Stimulated activated memory B cell treated with anti-CD40 and anti-IgM and Interleukin-4, amounts not matched to agents 10 μg/mL and 1 μg/mL and 100 μg/mL, for 72 hours (primary cell): Measurements from ENCODE around the gene LMO1.

Experiments used
- ATAC-seq: fragments of 150-1000 bp; cut with Tn5 transposase; 2 replicates; pipeline ENCODE4 v1.10.0; 2021
- H3K27ac Mint-ChIP-seq: one replicate; pipeline ENCODE4 v1.8.0; 2022; ENCODE audit warnings: mild to moderate bottlenecking, mixed read lengths
- H3K27me3 Mint-ChIP-seq: one replicate; pipeline ENCODE4 v1.8.0; 2022; ENCODE audit warnings: mixed read lengths
- H3K36me3 Mint-ChIP-seq: one replicate; pipeline ENCODE4 v1.8.0; 2022; ENCODE audit warnings: mixed read lengths
- H3K4me1 Mint-ChIP-seq: one replicate; pipeline ENCODE4 v1.8.0; 2022; ENCODE audit warnings: mixed read lengths
- H3K4me3 Mint-ChIP-seq: one replicate; pipeline ENCODE4 v1.8.0; 2022; ENCODE audit warnings: mild to moderate bottlenecking, moderate library complexity, mixed read lengths
- H3K9me3 Mint-ChIP-seq: one replicate; pipeline ENCODE4 v1.8.0; 2022; ENCODE audit warnings: mixed read lengths

LMO1 gene

DNA sequence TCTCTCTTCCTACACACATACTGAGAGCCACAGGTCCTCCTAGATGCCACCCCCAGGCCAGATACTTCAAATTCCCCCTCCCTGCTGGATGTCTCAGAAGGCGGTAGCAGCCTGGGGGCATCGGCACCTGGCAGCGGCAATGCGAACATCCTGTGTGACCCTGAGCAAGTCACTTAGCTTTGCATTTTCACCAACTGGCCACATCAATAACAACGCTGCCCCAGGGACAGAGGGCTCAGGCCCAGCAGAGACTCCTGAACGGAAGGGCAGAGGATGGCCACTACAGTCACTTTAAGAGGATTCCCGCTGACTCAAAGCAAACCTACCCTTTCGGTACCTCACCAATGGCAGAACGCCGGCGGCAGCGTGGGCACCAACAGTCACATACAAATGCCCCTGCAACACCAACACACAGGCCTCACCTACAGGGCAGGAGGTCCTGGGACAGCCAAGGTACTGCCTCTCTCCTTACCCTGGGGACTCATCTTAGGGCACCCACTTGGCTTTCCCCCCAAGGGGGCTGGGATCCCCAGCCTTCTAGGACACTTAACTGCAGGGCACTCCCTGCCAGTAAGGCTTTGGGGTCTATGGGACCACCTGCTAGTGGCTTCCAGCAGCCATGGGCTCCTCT lies 1.6 kb downstream of the LMO1 start:
- Mint-ChIP-seq H3K4me3 (peak overlapping the region; percentile 74), H3K27me3 (peaks cover 75% of the 10 kb centered on the region), H3K27ac (no peak overlapping the region), H3K36me3 (no peaks in the 10 kb centered on the region), H3K4me1 (peaks cover 25% of the 10 kb centered on the region), H3K9me3 (no peaks in the 10 kb centered on the region)
- ATAC-seq = no peak

DNA sequence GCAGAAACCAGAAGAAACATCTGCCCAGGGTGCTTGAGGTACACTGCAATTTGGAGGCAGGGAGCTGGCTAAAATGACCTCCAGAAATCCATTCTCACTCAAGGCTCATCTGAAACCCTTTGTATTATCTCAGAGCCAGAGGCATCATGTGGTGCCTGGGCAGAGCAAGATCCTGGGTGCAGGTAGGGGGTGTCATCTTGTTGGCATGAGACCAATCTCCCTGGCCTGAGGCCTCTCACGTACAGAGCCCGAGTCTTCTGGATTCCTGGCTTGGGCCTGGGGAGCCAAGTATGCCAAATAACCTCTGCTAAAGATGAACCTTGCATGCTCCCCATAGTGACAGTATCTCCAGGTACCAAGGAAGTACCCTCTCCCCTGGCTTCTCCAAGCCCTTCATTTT lies 2.4 kb downstream of the LMO1 start:
- H3K27me3 Mint-ChIP-seq = peaks cover 68% of the 10 kb centered on the region

GRCh38 chr11:8260202-8260966 lies 3.3 kb downstream of the LMO1 start:
- H3K27ac Mint-ChIP-seq = no peak overlapping the region
- H3K36me3 Mint-ChIP-seq = no peaks in the 10 kb centered on the region
- H3K27me3 Mint-ChIP-seq = peaks cover 58% of the 10 kb centered on the region
- ATAC-seq = no peak
- H3K9me3 Mint-ChIP-seq = no peaks in the 10 kb centered on the region
- H3K4me1 Mint-ChIP-seq = peaks cover 25% of the 10 kb centered on the region
- no peak overlapping the region for H3K4me3 Mint-ChIP-seq

More for the DNA sequence above, 2.4 kb downstream of the LMO1 start:
- no peaks in the 10 kb centered on the region for H3K9me3 Mint-ChIP-seq
- peaks cover 25% of the 10 kb centered on the region for H3K4me1 Mint-ChIP-seq
- no peak for ATAC-seq
- no peaks in the 10 kb centered on the region for H3K36me3 Mint-ChIP-seq
- no peak overlapping the region for H3K27ac Mint-ChIP-seq
- H3K4me3 Mint-ChIP-seq = no peak overlapping the region

DNA sequence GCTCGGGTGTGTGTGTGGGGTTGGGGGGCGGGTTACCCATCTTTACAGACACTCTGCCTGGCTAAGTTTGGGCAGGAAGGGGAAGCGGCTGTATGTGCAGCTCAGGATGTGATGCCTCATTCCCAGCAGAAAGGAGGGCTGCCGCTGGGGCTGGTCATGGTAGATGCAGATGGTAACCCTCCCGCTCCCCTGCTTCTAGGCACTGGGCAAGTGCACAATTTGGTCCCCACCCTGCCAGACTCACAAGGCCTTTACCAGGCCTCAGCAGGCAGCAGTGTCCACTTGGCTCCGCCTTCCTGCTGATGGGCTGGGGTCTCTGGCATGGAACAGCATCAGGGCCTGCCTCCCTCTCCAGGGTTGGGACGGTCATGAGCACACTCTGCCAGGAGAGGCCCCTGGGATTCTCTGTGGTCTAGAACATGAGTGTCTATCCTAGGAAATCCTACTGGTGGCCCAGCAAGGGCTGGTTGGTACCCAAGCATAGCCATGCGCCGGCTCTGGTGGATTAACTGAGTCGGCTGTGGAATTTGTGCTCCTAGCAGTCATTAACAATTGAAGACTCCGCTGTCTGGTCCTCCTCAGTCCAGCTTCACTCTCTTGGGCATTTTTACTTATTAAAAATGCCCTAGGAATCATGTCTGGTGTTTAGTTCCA lies 4.2 kb downstream of the LMO1 start:
- Mint-ChIP-seq H3K9me3 (no peaks in the 10 kb centered on the region), H3K27me3 (peaks cover 49% of the 10 kb centered on the region), H3K4me3 (no peak overlapping the region), H3K27ac (no peak overlapping the region), H3K4me1 (peaks cover 24% of the 10 kb centered on the region), H3K36me3 (no peaks in the 10 kb centered on the region)
- no peak for ATAC-seq

DNA sequence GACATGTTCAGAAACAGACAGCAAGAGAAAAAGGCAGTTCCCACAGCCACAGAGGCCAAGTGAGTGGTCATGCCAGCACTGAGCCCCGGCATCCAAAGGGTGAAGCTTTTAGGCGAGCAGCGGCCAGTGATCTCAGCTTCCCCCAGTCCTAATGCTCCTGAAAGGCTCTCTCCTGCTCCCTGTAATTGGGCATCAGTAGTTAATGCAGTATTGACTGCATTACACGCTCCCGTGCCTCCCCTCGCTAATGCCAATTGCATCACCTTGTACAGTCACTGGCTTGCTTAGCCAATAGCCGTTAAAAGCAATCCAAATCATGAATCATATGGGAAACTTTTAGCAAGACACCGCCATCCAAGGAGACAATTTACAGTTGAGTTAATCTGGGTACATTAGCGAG lies 4.9 kb downstream of the LMO1 start:
- peaks cover 17% of the 10 kb centered on the region for H3K4me1 Mint-ChIP-seq
- H3K4me3 Mint-ChIP-seq = no peak overlapping the region
- H3K9me3 Mint-ChIP-seq = no peaks in the 10 kb centered on the region
- no peak for ATAC-seq
- H3K36me3 Mint-ChIP-seq = no peaks in the 10 kb centered on the region
- peaks cover 42% of the 10 kb centered on the region for H3K27me3 Mint-ChIP-seq
- H3K27ac Mint-ChIP-seq = no peak overlapping the region

- H3K27ac Mint-ChIP-seq = no peak overlapping the region
Observed at GRCh38 chr11:8258289-8258688, 5.4 kb downstream of the LMO1 start.

DNA sequence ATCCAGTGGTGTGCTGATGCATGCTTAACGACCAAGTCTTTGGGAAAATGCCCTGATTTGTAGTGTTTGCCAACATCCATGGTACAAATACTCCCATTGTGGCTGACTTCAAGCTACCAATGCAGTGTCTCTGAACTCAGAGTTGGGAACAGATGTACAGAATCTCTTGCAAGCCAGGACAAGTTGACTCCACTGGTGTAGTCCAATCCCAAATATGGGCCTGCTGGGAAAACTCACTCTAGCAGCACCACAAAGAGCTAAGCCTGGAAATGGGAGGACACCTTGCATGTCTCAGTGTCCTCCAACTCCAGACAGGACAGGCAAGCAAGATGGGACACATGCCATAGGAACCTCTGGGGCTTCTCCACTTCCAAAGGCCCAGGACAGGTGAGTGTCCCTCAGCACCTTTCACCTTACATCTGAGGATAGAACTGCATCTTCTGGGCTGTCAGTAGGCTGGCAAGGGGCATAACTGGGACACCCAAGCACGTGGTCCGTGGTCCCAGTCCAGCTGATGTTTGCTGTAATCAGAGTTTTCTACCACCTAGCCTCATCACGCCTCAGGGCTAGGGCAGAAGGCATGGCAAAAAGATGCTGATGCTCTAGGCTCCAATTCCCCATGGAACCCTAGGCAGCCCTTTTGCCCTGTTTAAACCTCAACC lies 6.5 kb downstream of the LMO1 start:
- Mint-ChIP-seq H3K4me1 (peaks cover 2% of the 10 kb centered on the region), H3K36me3 (no peaks in the 10 kb centered on the region), H3K4me3 (no peak overlapping the region), H3K27ac (no peak overlapping the region), H3K27me3 (peaks cover 27% of the 10 kb centered on the region), H3K9me3 (no peaks in the 10 kb centered on the region)
- no peak for ATAC-seq

More at GRCh38 chr11:8258289-8258688, 5.4 kb downstream of the LMO1 start:
- no peaks in the 10 kb centered on the region for H3K36me3 Mint-ChIP-seq
- no peak overlapping the region for H3K4me3 Mint-ChIP-seq
- no peaks in the 10 kb centered on the region for H3K9me3 Mint-ChIP-seq
- H3K27me3 Mint-ChIP-seq = peaks cover 38% of the 10 kb centered on the region
- ATAC-seq = no peak
- peaks cover 12% of the 10 kb centered on the region for H3K4me1 Mint-ChIP-seq

- no peak overlapping the region for H3K27ac Mint-ChIP-seq
- H3K4me1 Mint-ChIP-seq = no peaks in the 10 kb centered on the region
- H3K36me3 Mint-ChIP-seq = no peaks in the 10 kb centered on the region
- no peak for ATAC-seq
- peaks cover 21% of the 10 kb centered on the region for H3K27me3 Mint-ChIP-seq
- no peaks in the 10 kb centered on the region for H3K9me3 Mint-ChIP-seq
- H3K4me3 Mint-ChIP-seq = no peak overlapping the region
Observed at GRCh38 chr11:8256271-8257002, 7.2 kb downstream of the LMO1 start.

DNA sequence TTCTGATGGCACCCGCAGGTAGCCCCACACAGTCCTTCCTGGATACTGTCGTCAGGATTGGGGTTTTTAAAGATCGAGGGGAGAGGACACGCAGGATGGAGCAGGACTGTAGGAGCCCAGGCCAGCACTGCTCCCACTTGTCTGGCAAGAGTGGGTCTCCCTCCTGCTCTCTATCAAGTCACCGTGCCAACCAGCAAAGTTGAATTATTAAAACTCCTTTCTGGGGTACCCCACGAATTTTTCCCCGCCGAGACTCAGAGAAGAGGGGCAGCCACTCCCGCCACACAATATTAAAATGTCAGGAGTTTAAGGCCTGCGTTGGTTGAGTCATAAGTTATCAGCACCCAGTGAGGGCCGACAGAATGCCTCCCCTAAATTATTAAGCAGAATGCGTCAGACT lies 10.1 kb downstream of the LMO1 start:
- Mint-ChIP-seq H3K36me3 (no peaks in the 10 kb centered on the region), H3K9me3 (no peaks in the 10 kb centered on the region), H3K4me3 (no peak overlapping the region), H3K27ac (no peak overlapping the region), H3K27me3 (peaks cover 10% of the 10 kb centered on the region), H3K4me1 (no peaks in the 10 kb centered on the region)
- ATAC-seq = no peak

DNA sequence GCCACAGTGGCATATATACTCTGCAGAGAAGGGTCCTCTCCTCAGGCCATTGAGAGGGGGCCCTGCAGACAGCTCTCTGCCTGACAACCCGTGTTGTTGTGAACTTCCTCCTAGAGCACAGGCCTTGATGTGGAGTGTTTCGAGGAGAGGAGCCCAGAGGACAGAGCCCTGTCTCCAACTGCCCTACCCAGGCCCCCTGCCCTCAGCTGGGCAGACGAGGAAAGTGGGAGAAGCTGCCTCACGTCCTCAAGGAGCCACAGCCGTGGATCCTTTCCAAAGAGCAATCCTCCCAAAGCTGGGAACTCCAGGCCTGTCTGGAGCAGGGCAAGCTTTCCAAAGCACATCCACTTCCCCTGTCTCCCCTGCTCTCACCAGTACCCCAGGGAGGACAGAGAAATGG lies 10.7 kb downstream of the LMO1 start:
- no peak overlapping the region for H3K4me3 Mint-ChIP-seq
- H3K9me3 Mint-ChIP-seq = no peaks in the 10 kb centered on the region
- no peaks in the 10 kb centered on the region for H3K36me3 Mint-ChIP-seq
- no peak for ATAC-seq
- no peak overlapping the region for H3K27ac Mint-ChIP-seq
- peaks cover 10% of the 10 kb centered on the region for H3K27me3 Mint-ChIP-seq
- H3K4me1 Mint-ChIP-seq = no peaks in the 10 kb centered on the region

DNA sequence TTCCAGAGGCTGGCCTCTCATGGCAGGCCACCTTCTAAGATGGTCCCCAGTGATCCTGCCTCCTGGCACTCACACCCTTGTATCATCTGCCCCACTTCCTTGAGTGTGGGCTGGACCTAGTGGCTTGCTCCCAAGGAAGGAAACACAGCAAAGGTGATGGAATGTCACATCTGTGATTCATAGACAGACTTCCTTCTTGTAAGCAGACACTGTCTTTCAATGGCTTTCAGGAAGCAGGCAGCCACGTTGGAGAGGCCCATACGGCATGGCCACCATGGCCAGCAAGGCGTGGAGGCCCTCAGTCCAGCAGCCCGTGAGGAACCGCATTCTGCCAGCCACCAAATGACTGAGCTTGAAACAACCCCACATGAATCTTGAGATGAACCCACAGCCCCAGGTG lies 11.3 kb downstream of the LMO1 start:
- no peak overlapping the region for H3K27ac Mint-ChIP-seq
- no peak for ATAC-seq
- no peaks in the 10 kb centered on the region for H3K9me3 Mint-ChIP-seq
- H3K36me3 Mint-ChIP-seq = no peaks in the 10 kb centered on the region
- no peak overlapping the region for H3K4me3 Mint-ChIP-seq
- H3K27me3 Mint-ChIP-seq = peaks cover 12% of the 10 kb centered on the region
- H3K4me1 Mint-ChIP-seq = no peaks in the 10 kb centered on the region

DNA sequence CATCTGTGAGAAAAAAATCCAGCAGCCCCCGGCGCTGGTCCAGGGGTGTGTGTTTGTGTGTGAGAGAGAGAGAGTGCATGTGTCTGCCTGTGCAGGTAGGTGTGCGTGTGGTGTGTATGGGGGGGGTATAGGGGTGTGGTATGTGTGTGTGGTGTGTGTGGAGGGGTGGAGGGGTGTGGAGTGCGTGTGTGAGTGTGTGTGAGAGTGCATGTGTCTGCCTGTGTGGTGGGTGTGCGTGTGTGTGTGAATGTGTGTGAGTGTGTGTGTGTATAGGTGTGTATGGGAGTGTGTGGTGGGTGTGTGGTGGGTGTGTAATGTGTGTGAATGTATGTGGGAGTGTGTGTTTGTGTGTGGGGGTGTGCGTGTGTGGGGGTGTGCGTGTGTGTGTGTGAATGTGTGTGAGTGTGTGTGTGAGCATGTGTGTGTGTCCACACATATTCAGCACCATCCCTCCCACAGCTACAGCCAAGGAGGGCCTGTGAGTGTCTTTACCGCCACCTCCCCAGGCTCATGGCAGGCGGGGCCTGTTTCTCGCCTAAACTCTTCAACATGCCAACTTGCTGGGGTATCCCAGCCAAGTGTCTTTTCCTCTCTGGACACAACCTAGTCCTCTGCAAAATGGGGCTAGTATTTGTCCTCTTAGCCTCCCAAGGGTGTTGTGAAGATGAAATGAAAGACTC lies 11.9 kb downstream of the LMO1 start:
- no peak overlapping the region for H3K27ac Mint-ChIP-seq
- no peaks in the 10 kb centered on the region for H3K9me3 Mint-ChIP-seq
- no peaks in the 10 kb centered on the region for H3K36me3 Mint-ChIP-seq
- H3K4me3 Mint-ChIP-seq = no peak overlapping the region
- no peaks in the 10 kb centered on the region for H3K4me1 Mint-ChIP-seq
- no peak for ATAC-seq
- H3K27me3 Mint-ChIP-seq = peaks cover 18% of the 10 kb centered on the region

- Mint-ChIP-seq H3K9me3 (no peaks in the 10 kb centered on the region), H3K27ac (no peak overlapping the region), H3K27me3 (peaks cover 20% of the 10 kb centered on the region), H3K36me3 (no peaks in the 10 kb centered on the region), H3K4me1 (no peaks in the 10 kb centered on the region), H3K4me3 (no peak overlapping the region)
- no peak for ATAC-seq
Observed at GRCh38 chr11:8250981-8251615, 12.6 kb downstream of the LMO1 start.

- no peak overlapping the region for H3K4me3 Mint-ChIP-seq
- peaks cover 26% of the 10 kb centered on the region for H3K27me3 Mint-ChIP-seq
- H3K36me3 Mint-ChIP-seq = no peaks in the 10 kb centered on the region
- no peak for ATAC-seq
- no peak overlapping the region for H3K27ac Mint-ChIP-seq
- H3K9me3 Mint-ChIP-seq = no peaks in the 10 kb centered on the region
- no peaks in the 10 kb centered on the region for H3K4me1 Mint-ChIP-seq
Observed at GRCh38 chr11:8250434-8250833, 13.2 kb downstream of the LMO1 start.
